C4-2B (cell line): ENCODE results near the gene GPSM3.

Experiments
- H3K27ac ChIP-seq: fragments of 450-650 bp; 2 replicates; pipeline ENCODE4 v1.5.1; 2017
- ZFX ChIP-seq: fragments of 450-650 bp; IDR thresholded peaks from 2 replicates; pipeline ENCODE4 v1.6.1; 2017
- TF ChIP-seq, protein P1 (sequence below): fragments of 450-650 bp; conservative IDR thresholded peaks from 2 replicates; pipeline ENCODE4 v1.5.1; 2017; ENCODE audit warnings: mild to moderate bottlenecking

GPSM3 gene

DNA sequence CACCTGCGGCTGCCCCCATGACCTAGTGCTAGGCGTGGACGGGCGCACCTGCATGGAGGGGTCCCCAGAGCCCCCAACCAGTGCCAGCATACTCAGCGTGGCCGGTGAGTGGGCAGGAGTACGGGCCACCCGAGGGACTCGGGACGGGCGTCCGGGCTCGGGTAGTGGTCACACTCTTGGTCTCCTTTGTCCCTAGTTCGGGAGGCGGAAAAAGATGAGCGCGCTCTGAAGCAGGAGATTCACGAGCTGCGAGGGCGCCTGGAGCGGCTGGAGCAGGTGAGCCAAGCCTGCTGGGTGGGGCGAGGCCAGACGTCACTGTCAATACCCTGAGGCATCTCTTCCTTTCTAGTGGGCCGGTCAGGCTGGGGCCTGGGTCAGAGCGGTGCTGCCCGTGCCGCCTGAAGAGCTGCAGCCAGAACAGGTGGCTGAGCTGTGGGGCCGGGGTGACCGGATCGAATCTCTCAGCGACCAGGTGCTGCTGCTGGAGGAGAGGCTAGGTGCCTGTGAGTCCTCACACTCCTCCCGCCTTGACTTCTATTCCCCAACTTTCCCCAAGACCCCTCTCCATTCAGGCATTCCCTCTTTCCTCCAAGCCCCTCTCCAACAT, 25.2 kb downstream of the GPSM3 start:
- no peak overlapping the region for H3K27ac ChIP-seq

GRCh38 chr6:32166411-32167061, 25.9 kb downstream of the GPSM3 start:
- no peak for TF ChIP-seq ZFX
- TF ChIP-seq, protein P1, sequence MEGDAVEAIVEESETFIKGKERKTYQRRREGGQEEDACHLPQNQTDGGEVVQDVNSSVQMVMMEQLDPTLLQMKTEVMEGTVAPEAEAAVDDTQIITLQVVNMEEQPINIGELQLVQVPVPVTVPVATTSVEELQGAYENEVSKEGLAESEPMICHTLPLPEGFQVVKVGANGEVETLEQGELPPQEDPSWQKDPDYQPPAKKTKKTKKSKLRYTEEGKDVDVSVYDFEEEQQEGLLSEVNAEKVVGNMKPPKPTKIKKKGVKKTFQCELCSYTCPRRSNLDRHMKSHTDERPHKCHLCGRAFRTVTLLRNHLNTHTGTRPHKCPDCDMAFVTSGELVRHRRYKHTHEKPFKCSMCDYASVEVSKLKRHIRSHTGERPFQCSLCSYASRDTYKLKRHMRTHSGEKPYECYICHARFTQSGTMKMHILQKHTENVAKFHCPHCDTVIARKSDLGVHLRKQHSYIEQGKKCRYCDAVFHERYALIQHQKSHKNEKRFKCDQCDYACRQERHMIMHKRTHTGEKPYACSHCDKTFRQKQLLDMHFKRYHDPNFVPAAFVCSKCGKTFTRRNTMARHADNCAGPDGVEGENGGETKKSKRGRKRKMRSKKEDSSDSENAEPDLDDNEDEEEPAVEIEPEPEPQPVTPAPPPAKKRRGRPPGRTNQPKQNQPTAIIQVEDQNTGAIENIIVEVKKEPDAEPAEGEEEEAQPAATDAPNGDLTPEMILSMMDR: no peak
- no peak overlapping the region for H3K27ac ChIP-seq

More for the DNA sequence above, 25.2 kb downstream of the GPSM3 start:
- TF ChIP-seq, protein P1: no peak
- TF ChIP-seq ZFX: no peak

- no peak within 1 kb of the TSS for H3K27ac ChIP-seq
- no peak for TF ChIP-seq ZFX
- TF ChIP-seq, protein P1: no peak
Observed at GRCh38 chr6:32164295-32164694, 28.1 kb downstream of the GPSM3 start, which contains the start of gene EGFL8. Gene EGFL8 (plus strand): TSS chr6:32164595. CDS start chr6:32166166, 1,571 bp downstream.

- TF ChIP-seq ZFX: no peak
Observed at GRCh38 chr6:32163559-32164258, 28.7 kb downstream of the GPSM3 start.

DNA sequence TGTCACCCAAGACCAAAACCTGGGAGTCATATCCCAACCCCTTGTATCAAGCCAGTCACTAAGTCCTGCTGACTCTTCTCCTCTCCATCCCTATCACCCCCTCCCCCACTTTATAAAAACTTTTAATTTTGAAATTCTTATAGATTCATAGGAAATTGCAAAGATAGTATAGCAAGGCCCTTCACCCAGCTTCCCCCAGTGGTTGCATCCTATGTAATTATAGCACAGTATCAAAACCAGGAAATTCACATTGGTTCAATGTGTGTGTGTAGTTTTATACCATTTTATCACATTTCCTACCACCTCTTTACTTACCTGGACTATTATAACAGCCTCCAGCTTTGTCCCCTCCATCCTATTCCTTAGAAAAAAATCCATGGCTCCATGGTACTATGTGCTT, 34.4 kb downstream of the GPSM3 start:
- TF ChIP-seq ZFX: no peak
- TF ChIP-seq, protein P1: no peak
- H3K27ac ChIP-seq: no peak overlapping the region

More at GRCh38 chr6:32163559-32164258, 28.7 kb downstream of the GPSM3 start:
- H3K27ac ChIP-seq: no peak overlapping the region

DNA sequence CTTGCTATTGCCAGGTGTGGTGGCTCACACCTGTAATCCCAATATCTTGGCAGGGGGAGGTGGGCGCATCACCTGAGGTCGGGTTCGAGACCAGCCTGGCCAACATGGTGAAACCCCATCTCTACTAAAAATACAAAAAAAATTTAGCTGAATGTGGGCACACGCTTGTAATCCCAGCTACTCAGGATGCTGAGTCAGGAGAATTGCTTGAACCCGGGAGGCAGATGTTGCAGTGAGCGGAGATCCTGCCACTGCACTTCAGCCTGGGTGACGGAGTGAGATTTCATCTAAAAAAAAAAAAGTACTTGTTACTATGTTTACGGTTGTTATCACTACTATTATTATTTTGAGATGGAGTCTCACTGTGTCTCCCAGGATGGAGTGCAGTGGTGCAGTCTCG, 35.6 kb downstream of the GPSM3 start:
- TF ChIP-seq, protein P1: no peak
- no peak for TF ChIP-seq ZFX

DNA sequence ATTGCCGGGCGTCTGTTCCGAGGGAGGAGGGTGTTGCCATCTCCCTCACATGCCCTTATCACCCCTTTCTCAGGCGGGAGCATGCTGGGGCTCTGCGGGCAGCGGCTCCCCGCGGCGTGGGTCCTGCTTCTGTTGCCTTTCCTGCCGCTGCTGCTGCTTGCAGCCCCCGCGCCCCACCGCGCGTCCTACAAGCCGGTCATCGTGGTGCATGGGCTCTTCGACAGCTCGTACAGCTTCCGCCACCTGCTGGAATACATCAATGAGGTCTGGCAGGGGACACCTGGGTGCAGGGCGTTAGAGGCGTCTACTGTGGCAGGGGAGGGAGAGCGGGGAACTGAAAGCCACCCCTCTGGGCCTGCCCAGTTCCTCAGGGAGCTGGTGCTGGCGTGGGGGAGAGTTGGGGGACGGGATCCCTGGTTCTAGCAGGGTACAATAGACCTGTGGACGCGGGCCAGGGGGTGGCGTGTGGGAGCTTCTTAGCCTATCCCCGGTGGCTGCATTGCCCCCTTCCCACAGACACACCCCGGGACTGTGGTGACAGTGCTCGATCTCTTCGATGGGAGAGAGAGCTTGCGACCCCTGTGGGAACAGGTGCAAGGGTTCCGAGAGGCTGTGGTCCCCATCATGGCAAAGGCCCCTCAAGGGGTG, 37.8 kb downstream of the GPSM3 start:
- TF ChIP-seq ZFX: no peak
- TF ChIP-seq, protein P1: peak; percentile 79
- peak overlapping the region; percentile 83 for H3K27ac ChIP-seq

More for the DNA sequence above, 35.6 kb downstream of the GPSM3 start:
- no peak overlapping the region for H3K27ac ChIP-seq
